ENCODE measurements around the gene MS4A4A.
"Not testable (repeated sequence)": the region's sequence is repeated elsewhere in the genome, so short reads cannot be mapped to it uniquely, and the experiment has no call there.

Gene MS4A4A

GRCh38 chr11:60301178-60301577 lies 20.7 kb downstream of the MS4A4A start:
- in situ Hi-C loops (cut with MboI; ENCODE audit: low sequenced_read_pairs): no loop called here

GRCh38 chr11:60301884-60302283 lies 21.4 kb downstream of the MS4A4A start:
- in situ Hi-C loops (cut with MboI; ENCODE audit: low sequenced_read_pairs): not testable (repeated sequence)

- in situ Hi-C loops (cut with MboI; ENCODE audit: low sequenced_read_pairs): no loop called here
Observed at GRCh38 chr11:60303661-60304060, 23.2 kb downstream of the MS4A4A start.

- in situ Hi-C loops (cut with MboI; ENCODE audit: low sequenced_read_pairs): no loop called here
Observed at GRCh38 chr11:60305906-60306619, 25.6 kb downstream of the MS4A4A start.

GRCh38 chr11:60307507-60308195 lies 27.2 kb downstream of the MS4A4A start:
- in situ Hi-C loops (cut with MboI; ENCODE audit: low sequenced_read_pairs): no loop called here

GRCh38 chr11:60310407-60310998 lies 30.0 kb downstream of the MS4A4A start:
- in situ Hi-C loops (cut with MboI; ENCODE audit: low sequenced_read_pairs): no loop called here

- in situ Hi-C loops (cut with MboI; ENCODE audit: low sequenced_read_pairs): no loop called here
Observed at GRCh38 chr11:60314635-60315321, 34.3 kb downstream of the MS4A4A start.

- in situ Hi-C loops (cut with MboI; ENCODE audit: low sequenced_read_pairs): no loop called here
Observed at GRCh38 chr11:60315871-60316270, 35.4 kb downstream of the MS4A4A start.

GRCh38 chr11:60316317-60316716 lies 35.9 kb downstream of the MS4A4A start:
- in situ Hi-C loops (cut with MboI; ENCODE audit: low sequenced_read_pairs): no loop called here

- in situ Hi-C loops (cut with MboI; ENCODE audit: low sequenced_read_pairs): no loop called here
Observed at GRCh38 chr11:60318726-60319125, 38.3 kb downstream of the MS4A4A start.

- in situ Hi-C loops (cut with MboI; ENCODE audit: low sequenced_read_pairs): no loop called here
Observed at GRCh38 chr11:60321051-60321450, 40.6 kb downstream of the MS4A4A start.

- in situ Hi-C loops (cut with MboI; ENCODE audit: low sequenced_read_pairs): no loop called here
Observed at GRCh38 chr11:60326955-60327354, 46.5 kb downstream of the MS4A4A start, which contains the start of gene MS4A6E. MS4A6E (plus strand) TSS chr11:60327255; CDS start chr11:60334896, 7,641 bp downstream.

- in situ Hi-C loops (cut with MboI; ENCODE audit: low sequenced_read_pairs): no loop called here
Observed at GRCh38 chr11:60328460-60328859, 48.0 kb downstream of the MS4A4A start.

- in situ Hi-C loops (cut with MboI; ENCODE audit: low sequenced_read_pairs): no loop called here
Observed at GRCh38 chr11:60332846-60333245, 52.4 kb downstream of the MS4A4A start.

- in situ Hi-C loops (cut with MboI; ENCODE audit: low sequenced_read_pairs): no loop called here
Observed at GRCh38 chr11:60334005-60334620, 53.6 kb downstream of the MS4A4A start.

GRCh38 chr11:60336767-60337391 lies 56.4 kb downstream of the MS4A4A start:
- in situ Hi-C loops (cut with MboI; ENCODE audit: low sequenced_read_pairs): no loop called here

GRCh38 chr11:60338053-60338452 lies 57.6 kb downstream of the MS4A4A start:
- in situ Hi-C loops (cut with MboI; ENCODE audit: low sequenced_read_pairs): no loop called here

- in situ Hi-C loops (cut with MboI; ENCODE audit: low sequenced_read_pairs): no loop called here
Observed at GRCh38 chr11:60339356-60339755, 58.9 kb downstream of the MS4A4A start.

- in situ Hi-C loops (cut with MboI; ENCODE audit: low sequenced_read_pairs): no loop called here
Observed at GRCh38 chr11:60343094-60343704, 62.7 kb downstream of the MS4A4A start.

- in situ Hi-C loops (cut with MboI; ENCODE audit: low sequenced_read_pairs): no loop called here
Observed at GRCh38 chr11:60344146-60344545, 63.7 kb downstream of the MS4A4A start.
